Keratinocyte (primary cell): Measurements from ENCODE around the gene CYP4X1. TPM values are rescaled to one million over a fixed set of nuclear protein-coding genes. Genes with fewer than 3 reads are reported as not detected.

Source experiments
- DNase-seq: peaks from one replicate; pipeline ENCODE4 v3.0.0-alpha.2; 2011; ENCODE audit warnings: low read depth, missing footprints, low spot score
- FAIRE-seq: peaks from 2 replicates; lab custom pipeline; 2011; peaks lifted over from hg19 to GRCh38; lab: Jason Lieb, UNC
- H2AFZ ChIP-seq: 2 replicates; pipeline ENCODE4 v1.6.0; 2012; ENCODE audit warnings: low read length, control low read depth, inconsistent platforms; ENCODE audit not compliant: control insufficient read depth
- H3K27ac ChIP-seq: 2 replicates; pipeline ENCODE4 v1.5.1; 2011; ENCODE audit warnings: low read length; ENCODE audit not compliant: control insufficient read depth, insufficient read depth
- H3K27me3 ChIP-seq: 3 replicates; pipeline ENCODE4 v1.6.0; 2011; ENCODE audit warnings: low read length; ENCODE audit not compliant: control insufficient read depth, insufficient read depth; ENCODE audit errors: extremely low read depth
- H3K36me3 ChIP-seq, 2 experiments: 2 replicates in 1 of 2; 3 replicates in 1 of 2; pipeline ENCODE4 v1.5.1; 2011; ENCODE audit warnings: low read length in 2 of 2, mild to moderate bottlenecking in 1 of 2; ENCODE audit not compliant: control insufficient read depth in 2 of 2, insufficient read depth in 2 of 2; ENCODE audit errors: extremely low read depth in 1 of 2
- H3K4me1 ChIP-seq: 3 replicates; pipeline ENCODE4 v1.5.1; 2011; ENCODE audit warnings: low read length; ENCODE audit not compliant: control insufficient read depth, insufficient read depth; ENCODE audit errors: extremely low read depth
- H3K4me2 ChIP-seq: 3 replicates; pipeline ENCODE4 v1.6.0; 2011; ENCODE audit warnings: low read depth, low read length; ENCODE audit not compliant: control insufficient read depth, insufficient read depth; ENCODE audit errors: extremely low read depth
- H3K4me3 ChIP-seq, 3 experiments: fragments of 200-600 bp in 1 of 3; sonication (generic) in 1 of 3; 2 replicates in 2 of 3; 3 replicates in 1 of 3; pipeline ENCODE4 v1.5.1; 2011 to 2016; ENCODE audit warnings: low read length in 3 of 3, mild to moderate bottlenecking in 3 of 3, control low read depth in 2 of 3, inconsistent platforms in 1 of 3, low read depth in 1 of 3, mixed read lengths in 1 of 3, mixed run types in 1 of 3, moderate library complexity in 1 of 3; ENCODE audit not compliant: control insufficient read depth in 2 of 3, insufficient read depth in 2 of 3; ENCODE audit errors: extremely low read depth in 1 of 3
- H3K79me2 ChIP-seq: 2 replicates; pipeline ENCODE4 v1.6.0; 2012; ENCODE audit warnings: low read length; ENCODE audit not compliant: control insufficient read depth, insufficient read depth
- H3K9ac ChIP-seq: 3 replicates; pipeline ENCODE4 v1.6.0; 2011; ENCODE audit warnings: low read length; ENCODE audit not compliant: control insufficient read depth, insufficient read depth; ENCODE audit errors: extremely low read depth
- H3K9me1 ChIP-seq: 3 replicates; pipeline ENCODE4 v1.6.0; 2011; ENCODE audit warnings: low read length; ENCODE audit not compliant: control insufficient read depth, insufficient read depth; ENCODE audit errors: extremely low read depth
- H3K9me3 ChIP-seq: 2 replicates; pipeline ENCODE4 v1.5.1; 2012; ENCODE audit warnings: low read depth, low read length; ENCODE audit not compliant: control insufficient read depth
- H4K20me1 ChIP-seq: 3 replicates; pipeline ENCODE4 v1.6.0; 2011; ENCODE audit warnings: low read length; ENCODE audit not compliant: control insufficient read depth, insufficient read depth; ENCODE audit errors: extremely low read depth
- EZH2 ChIP-seq: IDR thresholded peaks from one replicate; pipeline ENCODE4 v1.6.1; 2012; ENCODE audit warnings: inconsistent platforms, mild to moderate bottlenecking, low read length, moderate library complexity
- dilution Hi-C: fragments of 300-500 bp; cut with MboI; formaldehyde crosslinking; loops from one replicate; pipeline ENCODE4 v1.7.0; 2020; ENCODE audit warnings: low sequenced_read_pairs; ENCODE audit not compliant: extremely low pct_ligation_motif_present
- polyA plus RNA-seq, 5 experiments: library from polyadenylated mRNA; depleted of rRNA in 3 of 5; stranded (reverse) in 3 of 5; stranded (forward) in 1 of 5; unstranded in 1 of 5; fragments of >200 nt; gene quantifications; 1 replicate in 1 of 5; 2 replicates in 3 of 5; 3 replicates in 1 of 5; pipeline versions ENCODE4 v1.2.1 to v1.2.3, GENCODE V29; 2011 to 2012; ENCODE audit warnings: missing spikeins in 2 of 5, low read depth in 1 of 5, low replicate concordance in 1 of 5
- TF ChIP-seq, protein P1 (sequence below), 3 experiments: IDR thresholded peaks in 1 of 3; conservative IDR thresholded peaks in 1 of 3; optimal IDR thresholded peaks in 1 of 3; 2 replicates in 2 of 3; 3 replicates in 1 of 3; pipeline versions ENCODE3 to v1.5.1; 2011; ENCODE audit warnings: low read length in 3 of 3, mild to moderate bottlenecking in 3 of 3, moderate library complexity in 2 of 3, control low read depth in 1 of 3, inconsistent platforms in 1 of 3; ENCODE audit not compliant: insufficient read depth in 2 of 3; ENCODE audit errors: extremely low read depth in 1 of 3

The CYP4X1 gene
- polyA plus RNA-seq, 1 donor (not counting 4 experiments of a cell fraction or from before 2014, with no cell fraction given), result 1.00 TPM

DNA sequence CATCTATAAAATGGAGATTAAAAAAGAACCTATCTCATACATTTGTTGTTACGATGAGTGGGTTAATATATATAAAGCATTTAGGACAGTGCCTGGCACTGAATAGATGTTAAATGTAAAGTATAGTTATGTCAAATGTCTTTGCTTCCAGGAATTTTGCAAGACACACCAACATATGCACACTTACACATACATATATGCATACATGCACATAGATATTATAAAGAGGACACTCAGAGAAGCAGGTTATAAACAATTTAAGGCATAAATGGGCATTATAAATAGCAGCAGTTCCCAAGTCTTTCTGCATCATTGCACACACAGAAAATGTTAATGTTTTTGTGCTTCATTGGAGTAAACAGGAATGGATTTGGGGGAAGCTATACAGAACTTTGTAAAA is 13.3 kb downstream of the CYP4X1 start:
- FAIRE-seq (no peak), DNase-seq (no peak)
- no peak overlapping the region for H3K27ac ChIP-seq
- dilution Hi-C loops, result no loop called here
- H3K9ac ChIP-seq, result no peak overlapping the region
- H4K20me1 ChIP-seq, result no peaks in the 10 kb centered on the region
- H2AFZ ChIP-seq, result no peak overlapping the region
- H3K27me3 ChIP-seq, result no peaks in the 10 kb centered on the region
- no peaks in the 10 kb centered on the region for H3K79me2 ChIP-seq
- H3K9me1 ChIP-seq, result no peaks in the 10 kb centered on the region
- no peaks in the 10 kb centered on the region for H3K36me3 ChIP-seq
- peaks cover 10% of the 10 kb centered on the region for H3K4me1 ChIP-seq
- TF ChIP-seq EZH2, result no peak
- TF ChIP-seq, protein P1, sequence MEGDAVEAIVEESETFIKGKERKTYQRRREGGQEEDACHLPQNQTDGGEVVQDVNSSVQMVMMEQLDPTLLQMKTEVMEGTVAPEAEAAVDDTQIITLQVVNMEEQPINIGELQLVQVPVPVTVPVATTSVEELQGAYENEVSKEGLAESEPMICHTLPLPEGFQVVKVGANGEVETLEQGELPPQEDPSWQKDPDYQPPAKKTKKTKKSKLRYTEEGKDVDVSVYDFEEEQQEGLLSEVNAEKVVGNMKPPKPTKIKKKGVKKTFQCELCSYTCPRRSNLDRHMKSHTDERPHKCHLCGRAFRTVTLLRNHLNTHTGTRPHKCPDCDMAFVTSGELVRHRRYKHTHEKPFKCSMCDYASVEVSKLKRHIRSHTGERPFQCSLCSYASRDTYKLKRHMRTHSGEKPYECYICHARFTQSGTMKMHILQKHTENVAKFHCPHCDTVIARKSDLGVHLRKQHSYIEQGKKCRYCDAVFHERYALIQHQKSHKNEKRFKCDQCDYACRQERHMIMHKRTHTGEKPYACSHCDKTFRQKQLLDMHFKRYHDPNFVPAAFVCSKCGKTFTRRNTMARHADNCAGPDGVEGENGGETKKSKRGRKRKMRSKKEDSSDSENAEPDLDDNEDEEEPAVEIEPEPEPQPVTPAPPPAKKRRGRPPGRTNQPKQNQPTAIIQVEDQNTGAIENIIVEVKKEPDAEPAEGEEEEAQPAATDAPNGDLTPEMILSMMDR (optimal IDR thresholded peaks at IDR 0.05 in 1 of 3, IDR thresholded peaks at IDR 0.05 in 1 of 3, conservative IDR thresholded peaks at IDR 0.05 in 1 of 3; ENCODE audit: extremely low read depth in 1 of 3, insufficient read depth in 2 of 3, low read length in 3 of 3), result no peak
- no peak overlapping the region for H3K4me2 ChIP-seq
- H3K4me3 ChIP-seq, result no peak overlapping the region
- H3K9me3 ChIP-seq, result no peaks in the 10 kb centered on the region

DNA sequence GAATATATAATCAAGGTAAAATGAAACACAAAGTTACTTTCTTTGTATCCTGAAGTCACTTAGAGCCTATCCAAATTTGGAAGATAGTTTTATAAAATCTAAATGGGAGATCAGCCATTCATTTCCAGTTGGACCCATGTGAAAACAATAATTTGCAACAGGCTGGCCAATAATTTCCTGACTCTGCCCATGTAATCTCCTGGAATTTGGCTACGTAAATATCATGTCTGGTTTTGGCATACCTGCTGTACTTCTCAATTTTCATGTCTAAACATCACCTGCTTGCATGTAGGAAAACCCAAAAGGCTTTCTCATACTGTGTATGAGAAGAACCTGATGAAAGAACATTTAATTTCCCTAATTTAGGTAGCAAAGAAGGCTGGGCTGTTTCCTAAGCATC is 35.9 kb downstream of the CYP4X1 start:
- DNase-seq, result no peak

More for the DNA sequence above, 35.9 kb downstream of the CYP4X1 start:
- no peaks in the 10 kb centered on the region for H3K36me3 ChIP-seq
- no peaks in the 10 kb centered on the region for H3K9me3 ChIP-seq
- no peaks in the 10 kb centered on the region for H3K27me3 ChIP-seq
- no peak for TF ChIP-seq EZH2
- TF ChIP-seq, protein P1 (optimal IDR thresholded peaks at IDR 0.05 in 1 of 3, IDR thresholded peaks at IDR 0.05 in 1 of 3, conservative IDR thresholded peaks at IDR 0.05 in 1 of 3; ENCODE audit: extremely low read depth in 1 of 3, insufficient read depth in 2 of 3, low read length in 3 of 3), result no peak
- H3K9me1 ChIP-seq, result no peaks in the 10 kb centered on the region
- no peaks in the 10 kb centered on the region for H3K79me2 ChIP-seq
- no peak for FAIRE-seq
- H3K27ac ChIP-seq, result no peak overlapping the region
- H3K4me1 ChIP-seq, result no peaks in the 10 kb centered on the region
- no peak overlapping the region for H3K9ac ChIP-seq
- dilution Hi-C loops, result no loop called here
- H3K4me2 ChIP-seq, result no peak overlapping the region
- H3K4me3 ChIP-seq, result no peak overlapping the region
- H2AFZ ChIP-seq, result no peak overlapping the region
- H4K20me1 ChIP-seq, result no peaks in the 10 kb centered on the region
